ENCODE measurements around the gene CBX4.

DNA sequence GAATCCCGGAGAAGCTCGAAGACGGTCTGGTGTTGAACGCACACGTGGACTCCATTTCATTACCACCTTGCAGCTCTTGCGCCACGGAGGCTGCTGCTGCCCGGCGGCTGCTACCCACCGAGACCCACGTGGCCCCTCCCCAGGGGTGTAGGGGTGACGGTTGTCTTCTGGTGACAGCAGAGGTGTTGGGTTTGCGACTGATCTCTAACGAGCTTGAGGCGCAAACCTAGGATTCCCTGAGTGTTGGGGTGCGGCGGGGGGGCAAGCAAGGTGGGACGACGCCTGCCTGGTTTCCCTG lies 1.7 kb upstream of the CBX4 start:
- no peak for TF ChIP-seq CTCF (IDR thresholded peaks at IDR 0.05)
- TF ChIP-seq POLR2A (IDR thresholded peaks at IDR 0.05): no peak
